SH-SY5Y (cell line): ENCODE data around the gene RIOK2.

ENCODE experiments used
- GATA2 ChIP-seq: IDR thresholded peaks from 2 replicates; pipeline ENCODE4 v1.6.1; 2011; ENCODE audit warnings: mild to moderate bottlenecking, low read depth, low read length
- GATA3 ChIP-seq: IDR thresholded peaks from 2 replicates; pipeline ENCODE4 v1.6.1; 2011; ENCODE audit warnings: low read depth, mild to moderate bottlenecking, low read length, moderate library complexity

DNA sequence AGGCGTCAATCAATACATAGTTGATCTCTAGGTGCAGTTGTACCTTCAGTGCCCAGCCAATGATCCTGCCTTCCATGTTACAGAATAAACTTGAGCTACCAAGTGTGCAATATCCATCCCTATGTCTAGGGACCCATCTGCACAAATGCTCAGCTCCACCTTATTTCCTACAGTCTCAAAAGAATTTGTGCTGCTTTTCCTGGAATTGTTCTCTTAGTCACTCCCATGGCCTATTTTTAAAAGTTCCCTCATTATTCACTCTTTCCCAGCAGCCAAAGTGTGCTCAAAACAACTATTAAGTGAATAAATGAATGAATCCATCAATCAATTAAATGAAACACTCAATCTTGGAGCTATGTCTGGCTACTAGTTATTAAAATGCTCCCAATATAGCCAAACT is 55.3 kb downstream of the RIOK2 start:
- TF ChIP-seq GATA3 (no peak), GATA2 (no peak)
